Activated T-cell treated with anti-CD3 and anti-CD28 coated beads, Interleukin-2, amount 50 U/mL, for 24 hours (primary cell): ENCODE measurements around the gene SFRP5.

Source experiments
- DNase-seq: peaks from one replicate; pipeline ENCODE4 v3.0.0-alpha.2; 2020
- H3K27ac Mint-ChIP-seq: 2 replicates; pipeline ENCODE4 v1.8.0; 2020; ENCODE audit warnings: mild to moderate bottlenecking, mixed read lengths
- H3K27me3 Mint-ChIP-seq: 2 replicates; pipeline ENCODE4 v1.8.0; 2020; ENCODE audit warnings: mixed read lengths
- H3K36me3 Mint-ChIP-seq: 2 replicates; pipeline ENCODE4 v1.8.0; 2020; ENCODE audit warnings: low read depth, mixed read lengths
- H3K4me1 Mint-ChIP-seq: 2 replicates; pipeline ENCODE4 v1.8.0; 2020; ENCODE audit warnings: low read depth, mixed read lengths
- H3K4me3 Mint-ChIP-seq: 2 replicates; pipeline ENCODE4 v1.8.0; 2020; ENCODE audit warnings: mild to moderate bottlenecking, moderate library complexity, mixed read lengths
- H3K9me3 Mint-ChIP-seq: 2 replicates; pipeline ENCODE4 v1.8.0; 2020; ENCODE audit warnings: mixed read lengths

Gene SFRP5

GRCh38 chr10:97740613-97741012, 31.2 kb downstream of the SFRP5 start:
- Mint-ChIP-seq H3K4me1 (peaks cover 62% of the 10 kb centered on the region), H3K36me3 (peaks cover 80% of the 10 kb centered on the region), H3K27me3 (no peaks in the 10 kb centered on the region), H3K9me3 (no peaks in the 10 kb centered on the region), H3K4me3 (no peak overlapping the region), H3K27ac (no peak overlapping the region)
- DNase-seq, result no peak

- Mint-ChIP-seq H3K27ac (no peak overlapping the region), H3K36me3 (peaks cover 60% of the 10 kb centered on the region), H3K4me1 (peaks cover 60% of the 10 kb centered on the region), H3K4me3 (peak overlapping the region; percentile 93), H3K9me3 (no peaks in the 10 kb centered on the region), H3K27me3 (no peaks in the 10 kb centered on the region)
- DNase-seq, result no peak
These were observed 33.2 kb downstream of the SFRP5 start for GRCh38 chr10:97738616-97739015.

- Mint-ChIP-seq H3K27ac (peak overlapping the region; percentile 98), H3K4me1 (peaks cover 55% of the 10 kb centered on the region), H3K36me3 (peaks cover 52% of the 10 kb centered on the region), H3K27me3 (no peaks in the 10 kb centered on the region), H3K9me3 (no peaks in the 10 kb centered on the region), H3K4me3 (peak overlapping the region; percentile 93)
- DNase-seq, result no peak
These were observed 34.0 kb downstream of the SFRP5 start for GRCh38 chr10:97737770-97738265.

- H3K9me3 Mint-ChIP-seq, result no peaks in the 10 kb centered on the region
- peak within 1 kb of the TSS; percentile 98 for H3K27ac Mint-ChIP-seq
- peak; percentile 99 for DNase-seq
- peaks cover 53% of the 10 kb centered on the region for H3K4me1 Mint-ChIP-seq
- peaks cover 49% of the 10 kb centered on the region for H3K36me3 Mint-ChIP-seq
- H3K27me3 Mint-ChIP-seq, result no peaks in the 10 kb centered on the region
- peak within 1 kb of the TSS; percentile 93 for H3K4me3 Mint-ChIP-seq
These were observed 34.7 kb downstream of the SFRP5 start, which contains the start of gene ZFYVE27 for GRCh38 chr10:97736902-97737769. Gene ZFYVE27, plus strand, starts transcription at chr10:97737128. Its CDS starts 1,350 bp downstream, at chr10:97738478.

- Mint-ChIP-seq H3K9me3 (no peaks in the 10 kb centered on the region), H3K4me1 (peaks cover 51% of the 10 kb centered on the region), H3K4me3 (peak overlapping the region; percentile 93), H3K27me3 (no peaks in the 10 kb centered on the region), H3K27ac (peak overlapping the region; percentile 98), H3K36me3 (peaks cover 42% of the 10 kb centered on the region)
- DNase-seq, result peak; percentile 34
These were observed 35.3 kb downstream of the SFRP5 start for GRCh38 chr10:97736403-97736901.

GRCh38 chr10:97734021-97734420, 37.8 kb downstream of the SFRP5 start:
- Mint-ChIP-seq H3K36me3 (peaks cover 18% of the 10 kb centered on the region), H3K27ac (no peak overlapping the region), H3K9me3 (no peaks in the 10 kb centered on the region), H3K4me1 (peaks cover 28% of the 10 kb centered on the region), H3K4me3 (no peak overlapping the region), H3K27me3 (peaks cover 4% of the 10 kb centered on the region)
- DNase-seq, result no peak

- DNase-seq, result no peak
- no peaks in the 10 kb centered on the region for H3K9me3 Mint-ChIP-seq
- peaks cover 6% of the 10 kb centered on the region for H3K27me3 Mint-ChIP-seq
- H3K27ac Mint-ChIP-seq, result no peak overlapping the region
- peaks cover 13% of the 10 kb centered on the region for H3K36me3 Mint-ChIP-seq
- peaks cover 23% of the 10 kb centered on the region for H3K4me1 Mint-ChIP-seq
- no peak overlapping the region for H3K4me3 Mint-ChIP-seq
These were observed 38.5 kb downstream of the SFRP5 start for GRCh38 chr10:97733256-97733655.

GRCh38 chr10:97732052-97732359, 39.8 kb downstream of the SFRP5 start:
- Mint-ChIP-seq H3K27me3 (peaks cover 6% of the 10 kb centered on the region), H3K9me3 (no peaks in the 10 kb centered on the region), H3K36me3 (peaks cover 2% of the 10 kb centered on the region), H3K27ac (no peak overlapping the region), H3K4me1 (peaks cover 16% of the 10 kb centered on the region), H3K4me3 (no peak overlapping the region)
- DNase-seq, result no peak

GRCh38 chr10:97731346-97732051, 40.3 kb downstream of the SFRP5 start:
- peaks cover 15% of the 10 kb centered on the region for H3K4me1 Mint-ChIP-seq
- no peak overlapping the region for H3K27ac Mint-ChIP-seq
- H3K4me3 Mint-ChIP-seq, result no peak overlapping the region
- H3K36me3 Mint-ChIP-seq, result no peaks in the 10 kb centered on the region
- peaks cover 6% of the 10 kb centered on the region for H3K27me3 Mint-ChIP-seq
- peak; percentile 45 for DNase-seq
- H3K9me3 Mint-ChIP-seq, result no peaks in the 10 kb centered on the region

- H3K27ac Mint-ChIP-seq, result no peak overlapping the region
- H3K36me3 Mint-ChIP-seq, result no peaks in the 10 kb centered on the region
- no peak overlapping the region for H3K4me3 Mint-ChIP-seq
- peaks cover 9% of the 10 kb centered on the region for H3K27me3 Mint-ChIP-seq
- no peaks in the 10 kb centered on the region for H3K9me3 Mint-ChIP-seq
- peaks cover 5% of the 10 kb centered on the region for H3K4me1 Mint-ChIP-seq
- DNase-seq, result no peak
These were observed 42.8 kb downstream of the SFRP5 start for GRCh38 chr10:97729014-97729413.

- Mint-ChIP-seq H3K4me3 (no peak overlapping the region), H3K27me3 (peaks cover 9% of the 10 kb centered on the region), H3K36me3 (no peaks in the 10 kb centered on the region), H3K27ac (no peak overlapping the region), H3K9me3 (no peaks in the 10 kb centered on the region), H3K4me1 (peaks cover 5% of the 10 kb centered on the region)
- DNase-seq, result no peak
These were observed 45.1 kb downstream of the SFRP5 start for GRCh38 chr10:97726636-97727178.

GRCh38 chr10:97724341-97724941, 47.4 kb downstream of the SFRP5 start:
- Mint-ChIP-seq H3K4me1 (peaks cover 5% of the 10 kb centered on the region), H3K36me3 (no peaks in the 10 kb centered on the region), H3K4me3 (no peak overlapping the region), H3K27ac (no peak overlapping the region), H3K27me3 (peaks cover 7% of the 10 kb centered on the region), H3K9me3 (no peaks in the 10 kb centered on the region)
- DNase-seq, result no peak

- Mint-ChIP-seq H3K4me3 (no peak overlapping the region), H3K36me3 (no peaks in the 10 kb centered on the region), H3K27ac (no peak overlapping the region), H3K9me3 (no peaks in the 10 kb centered on the region), H3K27me3 (peaks cover 3% of the 10 kb centered on the region), H3K4me1 (peaks cover 5% of the 10 kb centered on the region)
- no peak for DNase-seq
These were observed 48.8 kb downstream of the SFRP5 start for GRCh38 chr10:97723001-97723400.
